ENCODE data around the gene DDX49. TPM values are rescaled to one million over a fixed set of nuclear protein-coding genes. Genes with fewer than 3 reads are reported as not detected.
"Not testable (repeated sequence)": the region's sequence is repeated elsewhere in the genome, so short reads cannot be mapped to it uniquely, and the experiment has no call there.

Gene DDX49
- polyA plus RNA-seq, 2 donors, result 39.4 to 52.4 TPM

GRCh38 chr19:18949858-18950257 lies 30.3 kb downstream of the DDX49 start:
- no peaks in the 10 kb centered on the region for H3K36me3 ChIP-seq (ENCODE audit: control insufficient read depth in 2 of 2, insufficient read depth in 2 of 2, low read length in 1 of 2)
- H3K9me3 ChIP-seq (ENCODE audit: control insufficient read depth in 2 of 2, insufficient read depth in 1 of 2, low read depth in 1 of 2, low read length in 1 of 2), result no peaks in the 10 kb centered on the region
- H3K27ac ChIP-seq (ENCODE audit: low read depth in 2 of 2, low read length in 1 of 2), result no peak overlapping the region
- H3K4me1 ChIP-seq (ENCODE audit: control insufficient read depth in 2 of 2, insufficient read depth in 2 of 2, low read length in 1 of 2), result peaks cover 0 to 4% of the 10 kb centered on the region in 2 donors
- no peaks in the 10 kb centered on the region for H3K27me3 ChIP-seq (ENCODE audit: control insufficient read depth in 1 of 2, insufficient read depth in 2 of 2, low read length in 2 of 2)
- WGBS, 2 donors, result 96% methylated on average over 3 of the region's 3 CpGs
- no peak overlapping the region for H3K4me3 ChIP-seq (ENCODE audit: low read depth in 1 of 2, low read length in 2 of 2)

- no peaks in the 10 kb centered on the region for H3K27me3 ChIP-seq (ENCODE audit: control insufficient read depth in 1 of 2, insufficient read depth in 2 of 2, low read length in 2 of 2)
- 75 to 76% methylated on average over 7 of the region's 7 CpGs for WGBS, 2 donors
- H3K9me3 ChIP-seq (ENCODE audit: control insufficient read depth in 2 of 2, insufficient read depth in 1 of 2, low read depth in 1 of 2, low read length in 1 of 2), result no peaks in the 10 kb centered on the region
- no peak overlapping the region for H3K27ac ChIP-seq (ENCODE audit: low read depth in 2 of 2, low read length in 1 of 2)
- no peaks in the 10 kb centered on the region for H3K36me3 ChIP-seq (ENCODE audit: control insufficient read depth in 2 of 2, insufficient read depth in 2 of 2, low read length in 1 of 2)
- H3K4me3 ChIP-seq (ENCODE audit: low read depth in 1 of 2, low read length in 2 of 2), result no peak overlapping the region
- peaks cover 0 to 4% of the 10 kb centered on the region in 2 donors for H3K4me1 ChIP-seq (ENCODE audit: control insufficient read depth in 2 of 2, insufficient read depth in 2 of 2, low read length in 1 of 2)
These were observed 32.3 kb downstream of the DDX49 start for GRCh38 chr19:18951721-18952281.

- not testable (repeated sequence) for H3K9me3 ChIP-seq (ENCODE audit: control insufficient read depth in 2 of 2, insufficient read depth in 1 of 2, low read depth in 1 of 2, low read length in 1 of 2)
These were observed 33.0 kb downstream of the DDX49 start for GRCh38 chr19:18952364-18953003.

GRCh38 chr19:18954094-18954493 lies 34.6 kb downstream of the DDX49 start:
- no peak overlapping the region for H3K27ac ChIP-seq (ENCODE audit: low read depth in 2 of 2, low read length in 1 of 2)
- WGBS, 2 donors, result 79 to 94% methylated on average over 3 of the region's 3 CpGs
- no peaks in the 10 kb centered on the region for H3K36me3 ChIP-seq (ENCODE audit: control insufficient read depth in 2 of 2, insufficient read depth in 2 of 2, low read length in 1 of 2)
- H3K4me3 ChIP-seq (ENCODE audit: low read depth in 1 of 2, low read length in 2 of 2), result no peak overlapping the region
- no peaks in the 10 kb centered on the region for H3K9me3 ChIP-seq (ENCODE audit: control insufficient read depth in 2 of 2, insufficient read depth in 1 of 2, low read depth in 1 of 2, low read length in 1 of 2)
- H3K4me1 ChIP-seq (ENCODE audit: control insufficient read depth in 2 of 2, insufficient read depth in 2 of 2, low read length in 1 of 2), result peaks cover 0 to 4% of the 10 kb centered on the region in 2 donors
- no peaks in the 10 kb centered on the region for H3K27me3 ChIP-seq (ENCODE audit: control insufficient read depth in 1 of 2, insufficient read depth in 2 of 2, low read length in 2 of 2)

More at GRCh38 chr19:18952364-18953003, 33.0 kb downstream of the DDX49 start:
- not testable (repeated sequence) for H3K27ac ChIP-seq (ENCODE audit: low read depth in 2 of 2, low read length in 1 of 2); H3K4me1 ChIP-seq (ENCODE audit: control insufficient read depth in 2 of 2, insufficient read depth in 2 of 2, low read length in 1 of 2); H3K27me3 ChIP-seq (ENCODE audit: control insufficient read depth in 1 of 2, insufficient read depth in 2 of 2, low read length in 2 of 2); H3K36me3 ChIP-seq (ENCODE audit: control insufficient read depth in 2 of 2, insufficient read depth in 2 of 2, low read length in 1 of 2); H3K4me3 ChIP-seq (ENCODE audit: low read depth in 1 of 2, low read length in 2 of 2)
- 49% methylated on average over 17 of the region's 17 CpGs for whole genome bisulfite sequencing, 2 donors

GRCh38 chr19:18955042-18955441 lies 35.5 kb downstream of the DDX49 start:
- Histone ChIP-seq H3K9me3 (ENCODE audit: control insufficient read depth in 2 of 2, insufficient read depth in 1 of 2, low read depth in 1 of 2, low read length in 1 of 2) (no peaks in the 10 kb centered on the region), H3K36me3 (ENCODE audit: control insufficient read depth in 2 of 2, insufficient read depth in 2 of 2, low read length in 1 of 2) (no peaks in the 10 kb centered on the region), H3K4me3 (ENCODE audit: low read depth in 1 of 2, low read length in 2 of 2) (no peak overlapping the region), H3K27me3 (ENCODE audit: control insufficient read depth in 1 of 2, insufficient read depth in 2 of 2, low read length in 2 of 2) (no peaks in the 10 kb centered on the region), H3K27ac (ENCODE audit: low read depth in 2 of 2, low read length in 1 of 2) (no peak overlapping the region), H3K4me1 (ENCODE audit: control insufficient read depth in 2 of 2, insufficient read depth in 2 of 2, low read length in 1 of 2) (peaks cover 0 to 4% of the 10 kb centered on the region in 2 donors)
- 91 to 98% methylated on average over 2 of the region's 2 CpGs for WGBS, 2 donors

GRCh38 chr19:18960370-18960769 lies 40.9 kb downstream of the DDX49 start:
- Histone ChIP-seq H3K36me3 (ENCODE audit: control insufficient read depth in 2 of 2, insufficient read depth in 2 of 2, low read length in 1 of 2) (no peaks in the 10 kb centered on the region), H3K27ac (ENCODE audit: low read depth in 2 of 2, low read length in 1 of 2) (no peak overlapping the region), H3K4me1 (ENCODE audit: control insufficient read depth in 2 of 2, insufficient read depth in 2 of 2, low read length in 1 of 2) (no peaks in the 10 kb centered on the region), H3K9me3 (ENCODE audit: control insufficient read depth in 2 of 2, insufficient read depth in 1 of 2, low read depth in 1 of 2, low read length in 1 of 2) (no peaks in the 10 kb centered on the region), H3K4me3 (ENCODE audit: low read depth in 1 of 2, low read length in 2 of 2) (no peak overlapping the region), H3K27me3 (ENCODE audit: control insufficient read depth in 1 of 2, insufficient read depth in 2 of 2, low read length in 2 of 2) (no peaks in the 10 kb centered on the region)
- WGBS, 2 donors, result 82 to 89% methylated on average over 4 of the region's 4 CpGs

- no peaks in the 10 kb centered on the region for H3K27me3 ChIP-seq (ENCODE audit: control insufficient read depth in 1 of 2, insufficient read depth in 2 of 2, low read length in 2 of 2)
- no peak overlapping the region for H3K4me3 ChIP-seq (ENCODE audit: low read depth in 1 of 2, low read length in 2 of 2)
- no peaks in the 10 kb centered on the region for H3K4me1 ChIP-seq (ENCODE audit: control insufficient read depth in 2 of 2, insufficient read depth in 2 of 2, low read length in 1 of 2)
- no peaks in the 10 kb centered on the region for H3K9me3 ChIP-seq (ENCODE audit: control insufficient read depth in 2 of 2, insufficient read depth in 1 of 2, low read depth in 1 of 2, low read length in 1 of 2)
- no peak overlapping the region for H3K27ac ChIP-seq (ENCODE audit: low read depth in 2 of 2, low read length in 1 of 2)
- 26 to 28% methylated on average over 22 to 26 of the region's 26 CpGs for WGBS, 2 donors
- no peaks in the 10 kb centered on the region for H3K36me3 ChIP-seq (ENCODE audit: control insufficient read depth in 2 of 2, insufficient read depth in 2 of 2, low read length in 1 of 2)
These were observed 42.5 kb downstream of the DDX49 start for GRCh38 chr19:18961767-18962620.

- no peaks in the 10 kb centered on the region for H3K36me3 ChIP-seq (ENCODE audit: control insufficient read depth in 2 of 2, insufficient read depth in 2 of 2, low read length in 1 of 2)
- no peak overlapping the region for H3K4me3 ChIP-seq (ENCODE audit: low read depth in 1 of 2, low read length in 2 of 2)
- H3K4me1 ChIP-seq (ENCODE audit: control insufficient read depth in 2 of 2, insufficient read depth in 2 of 2, low read length in 1 of 2), result no peaks in the 10 kb centered on the region
- no peaks in the 10 kb centered on the region for H3K9me3 ChIP-seq (ENCODE audit: control insufficient read depth in 2 of 2, insufficient read depth in 1 of 2, low read depth in 1 of 2, low read length in 1 of 2)
- H3K27ac ChIP-seq (ENCODE audit: low read depth in 2 of 2, low read length in 1 of 2), result no peak overlapping the region
- 91 to 92% methylated on average over 9 of the region's 9 CpGs for WGBS, 2 donors
- no peaks in the 10 kb centered on the region for H3K27me3 ChIP-seq (ENCODE audit: control insufficient read depth in 1 of 2, insufficient read depth in 2 of 2, low read length in 2 of 2)
These were observed 44.6 kb downstream of the DDX49 start for GRCh38 chr19:18964121-18964520.

GRCh38 chr19:18966307-18966706 lies 46.8 kb downstream of the DDX49 start:
- 65 to 71% methylated on average over 4 of the region's 4 CpGs for WGBS, 2 donors
- H3K27ac ChIP-seq (ENCODE audit: low read depth in 2 of 2, low read length in 1 of 2), result no peak overlapping the region
- no peaks in the 10 kb centered on the region for H3K36me3 ChIP-seq (ENCODE audit: control insufficient read depth in 2 of 2, insufficient read depth in 2 of 2, low read length in 1 of 2)
- H3K9me3 ChIP-seq (ENCODE audit: control insufficient read depth in 2 of 2, insufficient read depth in 1 of 2, low read depth in 1 of 2, low read length in 1 of 2), result no peaks in the 10 kb centered on the region
- no peaks in the 10 kb centered on the region for H3K27me3 ChIP-seq (ENCODE audit: control insufficient read depth in 1 of 2, insufficient read depth in 2 of 2, low read length in 2 of 2)
- H3K4me1 ChIP-seq (ENCODE audit: control insufficient read depth in 2 of 2, insufficient read depth in 2 of 2, low read length in 1 of 2), result no peaks in the 10 kb centered on the region
- H3K4me3 ChIP-seq (ENCODE audit: low read depth in 1 of 2, low read length in 2 of 2), result no peak overlapping the region
